ENCODE data around the gene TSPAN2. TPM values are rescaled to one million over a fixed set of nuclear protein-coding genes. Genes with fewer than 3 reads are reported as not detected.

The TSPAN2 gene
- total RNA-seq, 4 donors from 2014 or later = 1.8 to 3.3 (median 2.6) TPM

- DNase-seq = no peak
- H3K27ac ChIP-seq = no peak overlapping the region
- H3K27me3 ChIP-seq = no peaks in the 10 kb centered on the region
- H3K9me3 ChIP-seq = peaks cover 0 to 6% (median 1%) of the 10 kb centered on the region in 4 donors
- H3K36me3 ChIP-seq = no peaks in the 10 kb centered on the region
- H3K4me1 ChIP-seq = no peaks in the 10 kb centered on the region
- TF ChIP-seq CTCF (IDR thresholded peaks at IDR 0.05) (no peak), POLR2A (IDR thresholded peaks at IDR 0.05) (no peak)
- H3K4me3 ChIP-seq = no peak overlapping the region
These were observed 26.3 kb upstream of the TSPAN2 start for GRCh38 chr1:115115521-115116161.

GRCh38 chr1:115114308-115114707 is 25.0 kb upstream of the TSPAN2 start:
- no peaks in the 10 kb centered on the region for H3K9me3 ChIP-seq
- no peaks in the 10 kb centered on the region for H3K4me1 ChIP-seq
- H3K27ac ChIP-seq = no peak overlapping the region
- no peaks in the 10 kb centered on the region for H3K27me3 ChIP-seq
- DNase-seq = no peak
- TF ChIP-seq CTCF (IDR thresholded peaks at IDR 0.05) = no peak
- TF ChIP-seq POLR2A (IDR thresholded peaks at IDR 0.05) = no peak
- no peak overlapping the region for H3K4me3 ChIP-seq
- no peaks in the 10 kb centered on the region for H3K36me3 ChIP-seq

- Histone ChIP-seq H3K9me3 (no peaks in the 10 kb centered on the region), H3K27me3 (no peaks in the 10 kb centered on the region), H3K27ac (no peak overlapping the region), H3K4me3 (no peak overlapping the region), H3K36me3 (no peaks in the 10 kb centered on the region), H3K4me1 (no peaks in the 10 kb centered on the region)
- DNase-seq = no peak
- TF ChIP-seq CTCF (IDR thresholded peaks at IDR 0.05) (no peak), POLR2A (IDR thresholded peaks at IDR 0.05) (no peak)
These were observed 24.5 kb upstream of the TSPAN2 start for GRCh38 chr1:115113766-115114165.

GRCh38 chr1:115112496-115113375 is 23.4 kb upstream of the TSPAN2 start:
- no peak for TF ChIP-seq POLR2A (IDR thresholded peaks at IDR 0.05)
- peak; percentile 80 to 96 (median 84) for TF ChIP-seq CTCF (IDR thresholded peaks at IDR 0.05)
- H3K36me3 ChIP-seq = no peaks in the 10 kb centered on the region
- no peaks in the 10 kb centered on the region for H3K27me3 ChIP-seq
- no peaks in the 10 kb centered on the region for H3K9me3 ChIP-seq
- H3K27ac ChIP-seq = no peak overlapping the region
- H3K4me3 ChIP-seq = no peak overlapping the region
- no peaks in the 10 kb centered on the region for H3K4me1 ChIP-seq
- peak in 2 of 3 donors; percentile 64 to 74 for DNase-seq

GRCh38 chr1:115107516-115108260 is 18.4 kb upstream of the TSPAN2 start:
- H3K4me3 ChIP-seq = no peak overlapping the region
- DNase-seq = no peak

More at GRCh38 chr1:115107516-115108260, 18.4 kb upstream of the TSPAN2 start:
- no peaks in the 10 kb centered on the region for H3K36me3 ChIP-seq
- no peaks in the 10 kb centered on the region for H3K9me3 ChIP-seq
- H3K27me3 ChIP-seq = no peaks in the 10 kb centered on the region
- H3K4me1 ChIP-seq = no peaks in the 10 kb centered on the region
- H3K27ac ChIP-seq = no peak overlapping the region
- TF ChIP-seq POLR2A (IDR thresholded peaks at IDR 0.05) (no peak), CTCF (IDR thresholded peaks at IDR 0.05) (no peak)

Measured in Peyer's patch (tissue), 4 donors.